SK-N-SH treated with all-trans-retinoic acid at 6 μM for 48 hours (cell line): Measurements from ENCODE around the gene EXOC3L2.

ENCODE experiments used
- ATAC-seq: fragments of 200-7000 bp; cut with Tn5 transposase; 3 replicates; pipeline ENCODE4 v1.9.1; 2020; ENCODE audit warnings: mild to moderate bottlenecking, moderate library complexity
- ARNTL ChIP-seq: fragments of 450-650 bp; formaldehyde crosslinking; IDR thresholded peaks from 2 replicates; pipeline ENCODE4 v1.5.0; 2020; ENCODE audit warnings: low read depth, mild to moderate bottlenecking, moderate library complexity, borderline replicate concordance
- BACH2 ChIP-seq: fragments of 250-450 bp; sonication (Bioruptor Pico); IDR thresholded peaks from 2 replicates; pipeline ENCODE4 v1.9.0; 2021; ENCODE audit warnings: mild to moderate bottlenecking, borderline replicate concordance
- CREB5 ChIP-seq: fragments of 250-450 bp; sonication (Bioruptor Pico); IDR thresholded peaks from 2 replicates; pipeline ENCODE4 v1.5.1; 2020; ENCODE audit warnings: low read depth, mild to moderate bottlenecking, moderate library complexity
- CSDC2 ChIP-seq: fragments of 250-450 bp; sonication (Bioruptor Pico); IDR thresholded peaks from 2 replicates; pipeline ENCODE4 v1.5.0; 2020; ENCODE audit warnings: mild to moderate bottlenecking, moderate library complexity
- CSRNP3 ChIP-seq: fragments of 250-450 bp; sonication (Bioruptor Pico); IDR thresholded peaks from 2 replicates; pipeline ENCODE4 v1.5.1; 2021; ENCODE audit warnings: mild to moderate bottlenecking, moderate library complexity
- ESRRG ChIP-seq: fragments of 250-450 bp; sonication (Bioruptor Pico); IDR thresholded peaks from 2 replicates; pipeline ENCODE4 v1.6.1; 2021; ENCODE audit warnings: mild to moderate bottlenecking
- GLIS3 ChIP-seq: fragments of 250-450 bp; sonication (Bioruptor Pico); IDR thresholded peaks from 2 replicates; pipeline ENCODE4 v1.5.0; 2020; ENCODE audit warnings: mild to moderate bottlenecking, moderate library complexity
- OSR1 ChIP-seq: fragments of 250-450 bp; sonication (Bioruptor Pico); IDR thresholded peaks from 2 replicates; pipeline ENCODE4 v1.8.0; 2022; ENCODE audit warnings: moderate library complexity, mild to moderate bottlenecking, inconsistent platforms
- PATZ1 ChIP-seq: fragments of 250-450 bp; sonication (Bioruptor Pico); IDR thresholded peaks from 2 replicates; pipeline ENCODE4 v1.8.0; 2020; ENCODE audit warnings: mild to moderate bottlenecking, moderate library complexity, borderline replicate concordance
- POU6F1 ChIP-seq: fragments of 250-450 bp; sonication (Bioruptor Pico); IDR thresholded peaks from 2 replicates; pipeline ENCODE4 v1.8.0; 2021; ENCODE audit warnings: low read depth, mild to moderate bottlenecking, moderate library complexity, borderline replicate concordance
- PPARA ChIP-seq: fragments of 250-450 bp; sonication (Bioruptor Pico); IDR thresholded peaks from 2 replicates; pipeline ENCODE4 v1.5.0; 2020; ENCODE audit warnings: mild to moderate bottlenecking, borderline replicate concordance
- RARB ChIP-seq: fragments of 250-450 bp; sonication (Bioruptor Pico); IDR thresholded peaks from 2 replicates; pipeline ENCODE4 v1.8.0; 2021; ENCODE audit warnings: mild to moderate bottlenecking, moderate library complexity
- SNAI2 ChIP-seq: fragments of 250-450 bp; sonication (Bioruptor Pico); IDR thresholded peaks from 2 replicates; pipeline ENCODE4 v1.5.0; 2020; ENCODE audit warnings: mild to moderate bottlenecking, moderate library complexity
- TCF4 ChIP-seq: fragments of 250-450 bp; sonication (Bioruptor Pico); IDR thresholded peaks from 2 replicates; pipeline ENCODE4 v1.8.0; 2021; ENCODE audit warnings: mild to moderate bottlenecking, moderate library complexity, borderline replicate concordance
- TOX ChIP-seq: fragments of 250-450 bp; sonication (Bioruptor Pico); IDR thresholded peaks from 2 replicates; pipeline ENCODE4 v1.8.0; 2021; ENCODE audit warnings: mild to moderate bottlenecking, moderate library complexity, borderline replicate concordance
- TSHZ2 ChIP-seq: fragments of 250-450 bp; sonication (Bioruptor Pico); IDR thresholded peaks from 2 replicates; pipeline ENCODE4 v1.5.0; 2020; ENCODE audit warnings: mild to moderate bottlenecking, moderate library complexity
- ZC3H10 ChIP-seq: fragments of 250-450 bp; sonication (Bioruptor Pico); IDR thresholded peaks from 2 replicates; pipeline ENCODE4 v1.5.1; 2021; ENCODE audit warnings: mild to moderate bottlenecking, moderate library complexity
- ZFP3 ChIP-seq: fragments of 250-450 bp; sonication (Bioruptor Pico); IDR thresholded peaks from 2 replicates; pipeline ENCODE4 v1.5.0; 2020; ENCODE audit warnings: mild to moderate bottlenecking, moderate library complexity
- ZFP30 ChIP-seq: fragments of 450-650 bp; formaldehyde crosslinking; IDR thresholded peaks from 2 replicates; pipeline ENCODE4 v1.5.0; 2022; ENCODE audit warnings: mild to moderate bottlenecking, moderate library complexity
- ZNF565 ChIP-seq: fragments of 450-650 bp; formaldehyde crosslinking; conservative IDR thresholded peaks from 2 replicates; pipeline ENCODE4 v1.5.0; 2020; ENCODE audit warnings: low read depth, mild to moderate bottlenecking, moderate library complexity
- ZNF70 ChIP-seq: fragments of 450-650 bp; formaldehyde crosslinking; IDR thresholded peaks from 2 replicates; pipeline ENCODE4 v1.5.0; 2020; ENCODE audit warnings: mild to moderate bottlenecking, moderate library complexity
- ZNF8 ChIP-seq: fragments of 450-650 bp; formaldehyde crosslinking; IDR thresholded peaks from 2 replicates; pipeline ENCODE4 v1.5.0; 2020; ENCODE audit warnings: mild to moderate bottlenecking, moderate library complexity

EXOC3L2 gene

DNA sequence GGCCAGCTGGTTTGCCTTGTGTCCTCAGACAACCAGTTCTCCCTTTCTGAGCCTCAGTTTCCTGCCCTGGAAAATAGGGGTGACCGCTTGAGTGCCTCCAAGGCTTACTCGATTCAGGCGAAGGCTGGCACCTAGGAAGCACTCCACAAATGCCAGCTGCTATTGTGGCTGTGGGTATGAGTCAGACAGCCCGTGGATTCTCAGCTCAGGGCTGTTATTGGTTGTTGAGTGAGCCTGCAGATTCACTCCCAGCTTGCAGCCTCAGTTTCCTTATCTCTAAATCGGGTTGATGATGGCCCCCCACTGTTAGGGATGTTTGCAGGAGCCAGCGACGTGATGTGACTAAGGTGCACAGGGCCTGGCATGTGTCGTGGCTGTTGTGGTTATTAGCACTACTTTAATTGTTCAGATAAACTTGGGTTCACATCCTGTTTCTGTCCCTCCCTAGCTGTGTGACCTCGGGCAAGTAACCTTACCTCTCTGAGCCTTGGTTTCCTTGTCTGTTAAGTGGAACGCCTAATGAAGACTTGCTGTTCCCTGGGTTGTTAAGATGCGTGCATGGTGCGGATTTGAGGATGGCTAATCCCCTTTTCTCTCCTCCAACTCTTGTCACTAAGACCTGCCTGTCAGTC lies 8.3 kb upstream of the EXOC3L2 start:
- no peak for TF ChIP-seq BACH2 (CRISPR knock-in tag)
- TF ChIP-seq SNAI2, result no peak
- no peak for TF ChIP-seq RARB (CRISPR knock-in tag)
- no peak for TF ChIP-seq ZFP30 (CRISPR knock-in tag)
- TF ChIP-seq ZNF565 (CRISPR knock-in tag), result no peak
- TF ChIP-seq OSR1 (CRISPR knock-in tag), result no peak
- no peak for TF ChIP-seq PPARA (CRISPR knock-in tag)
- no peak for TF ChIP-seq GLIS3 (CRISPR knock-in tag)
- TF ChIP-seq, all 23 proteins: peak for 0
- ATAC-seq, result no peak

- ATAC-seq, result peak; percentile 50
- peak; percentile 65; the same call in 1 of the 2 replicates for TF ChIP-seq PATZ1 (CRISPR knock-in tag)
- no peak for TF ChIP-seq RARB (CRISPR knock-in tag)
Observed at GRCh38 chr19:45251452-45252354, 6.5 kb upstream of the EXOC3L2 start.

- TF ChIP-seq PATZ1 (CRISPR knock-in tag) (no peak), ZNF70 (no peak), BACH2 (CRISPR knock-in tag) (no peak), TSHZ2 (CRISPR knock-in tag) (no peak), OSR1 (CRISPR knock-in tag) (no peak), RARB (CRISPR knock-in tag) (no peak), ZNF565 (CRISPR knock-in tag) (no peak), CSRNP3 (CRISPR knock-in tag) (no peak), ESRRG (CRISPR knock-in tag) (no peak), CSDC2 (CRISPR knock-in tag) (no peak), TCF4 (CRISPR knock-in tag) (no peak), ZC3H10 (CRISPR knock-in tag) (no peak), CREB5 (CRISPR knock-in tag) (no peak), POU6F1 (CRISPR knock-in tag) (no peak), ZFP30 (CRISPR knock-in tag) (no peak), ZNF8 (no peak), ARNTL (no peak), ZFP3 (CRISPR knock-in tag) (no peak), TOX (no peak), GLIS3 (CRISPR knock-in tag) (no peak)
- ATAC-seq, result peak; percentile 58
Observed at GRCh38 chr19:45250832-45251451, 5.7 kb upstream of the EXOC3L2 start, which contains the start of gene MARK4. TSS of gene MARK4 (plus strand) at chr19:45251271. CDS start at chr19:45251589, 318 bp downstream.
